Fibroblast of the aortic adventitia (primary cell): ENCODE measurements around the gene CSNK1E. TPM values are rescaled to one million over a fixed set of nuclear protein-coding genes. Genes with fewer than 3 reads are reported as not detected.

Source experiments
- DNase-seq: peaks from one replicate; pipeline ENCODE4 v3.0.0-alpha.2; 2010; ENCODE audit warnings: low read depth
- H3K4me3 ChIP-seq: 2 replicates; pipeline ENCODE4 v1.5.1; 2011; ENCODE audit warnings: low read depth, mild to moderate bottlenecking, control low read depth, low read length, moderate library complexity
- total RNA-seq: library from RNA; depleted of rRNA; stranded (reverse); fragments of >200 nt; gene quantifications from 2 replicates; pipeline ENCODE4 v1.2.3, GENCODE V29; 2012; ENCODE audit warnings: low replicate concordance
- TF ChIP-seq, protein P1 (sequence below): IDR thresholded peaks from 2 replicates; pipeline ENCODE4 v1.5.1; 2011; ENCODE audit warnings: mild to moderate bottlenecking, low read length, control low read depth, inconsistent platforms; ENCODE audit not compliant: insufficient read depth

CSNK1E gene
- total RNA-seq, 1 donor: 94.7 TPM

- no peak overlapping the region for H3K4me3 ChIP-seq
- TF ChIP-seq, protein P1, sequence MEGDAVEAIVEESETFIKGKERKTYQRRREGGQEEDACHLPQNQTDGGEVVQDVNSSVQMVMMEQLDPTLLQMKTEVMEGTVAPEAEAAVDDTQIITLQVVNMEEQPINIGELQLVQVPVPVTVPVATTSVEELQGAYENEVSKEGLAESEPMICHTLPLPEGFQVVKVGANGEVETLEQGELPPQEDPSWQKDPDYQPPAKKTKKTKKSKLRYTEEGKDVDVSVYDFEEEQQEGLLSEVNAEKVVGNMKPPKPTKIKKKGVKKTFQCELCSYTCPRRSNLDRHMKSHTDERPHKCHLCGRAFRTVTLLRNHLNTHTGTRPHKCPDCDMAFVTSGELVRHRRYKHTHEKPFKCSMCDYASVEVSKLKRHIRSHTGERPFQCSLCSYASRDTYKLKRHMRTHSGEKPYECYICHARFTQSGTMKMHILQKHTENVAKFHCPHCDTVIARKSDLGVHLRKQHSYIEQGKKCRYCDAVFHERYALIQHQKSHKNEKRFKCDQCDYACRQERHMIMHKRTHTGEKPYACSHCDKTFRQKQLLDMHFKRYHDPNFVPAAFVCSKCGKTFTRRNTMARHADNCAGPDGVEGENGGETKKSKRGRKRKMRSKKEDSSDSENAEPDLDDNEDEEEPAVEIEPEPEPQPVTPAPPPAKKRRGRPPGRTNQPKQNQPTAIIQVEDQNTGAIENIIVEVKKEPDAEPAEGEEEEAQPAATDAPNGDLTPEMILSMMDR: no peak
- no peak for DNase-seq
Measured at GRCh38 chr22:38352436-38352835, 35.2 kb upstream of the CSNK1E start.

DNA sequence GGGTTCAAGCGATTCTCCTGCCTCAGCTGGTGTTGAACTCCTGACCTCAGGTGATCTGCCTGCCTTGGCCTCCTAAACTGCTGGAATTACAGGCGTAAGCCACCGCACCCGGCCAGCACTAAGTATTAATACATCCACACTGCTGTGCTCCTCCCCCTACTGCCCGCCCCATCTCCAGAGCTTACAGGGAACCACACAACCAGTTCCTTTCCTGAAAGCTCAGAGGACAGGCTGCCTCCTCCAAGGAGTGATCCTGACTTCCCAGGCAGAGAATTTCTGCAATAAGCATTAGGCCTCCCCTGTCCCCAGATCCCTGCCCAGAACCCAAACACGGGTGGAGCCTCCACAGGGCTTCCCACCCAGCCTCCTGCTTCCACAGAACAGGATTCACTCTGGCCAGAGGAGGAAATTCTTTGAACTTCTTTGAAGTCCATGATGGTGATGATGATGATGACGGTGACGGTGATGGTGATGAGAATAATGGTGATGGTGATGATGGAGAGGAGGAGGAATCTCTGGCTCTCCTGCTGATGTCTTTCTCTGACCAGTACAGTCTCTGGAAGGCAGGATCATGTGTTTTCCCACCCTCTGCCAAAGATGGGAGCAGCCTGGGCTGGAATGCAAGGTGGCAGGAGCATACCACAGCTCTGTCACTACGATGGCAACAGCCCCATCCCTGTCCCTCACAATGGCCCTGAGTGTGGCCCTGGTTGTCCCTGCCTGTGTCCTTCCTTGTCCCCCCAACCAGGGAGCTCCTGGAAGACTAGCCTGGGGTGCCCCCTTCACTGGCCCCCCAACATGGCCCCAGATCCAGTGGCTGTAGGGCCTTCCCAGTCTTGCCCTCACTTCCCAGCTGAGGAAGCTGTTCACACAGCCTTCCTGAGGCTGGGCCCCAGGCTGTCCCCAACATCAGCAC lies 33.5 kb upstream of the CSNK1E start:
- TF ChIP-seq, protein P1: no peak
- no peak overlapping the region for H3K4me3 ChIP-seq
- DNase-seq: no peak

GRCh38 chr22:38348751-38349496 lies 31.7 kb upstream of the CSNK1E start:
- no peak for DNase-seq

DNA sequence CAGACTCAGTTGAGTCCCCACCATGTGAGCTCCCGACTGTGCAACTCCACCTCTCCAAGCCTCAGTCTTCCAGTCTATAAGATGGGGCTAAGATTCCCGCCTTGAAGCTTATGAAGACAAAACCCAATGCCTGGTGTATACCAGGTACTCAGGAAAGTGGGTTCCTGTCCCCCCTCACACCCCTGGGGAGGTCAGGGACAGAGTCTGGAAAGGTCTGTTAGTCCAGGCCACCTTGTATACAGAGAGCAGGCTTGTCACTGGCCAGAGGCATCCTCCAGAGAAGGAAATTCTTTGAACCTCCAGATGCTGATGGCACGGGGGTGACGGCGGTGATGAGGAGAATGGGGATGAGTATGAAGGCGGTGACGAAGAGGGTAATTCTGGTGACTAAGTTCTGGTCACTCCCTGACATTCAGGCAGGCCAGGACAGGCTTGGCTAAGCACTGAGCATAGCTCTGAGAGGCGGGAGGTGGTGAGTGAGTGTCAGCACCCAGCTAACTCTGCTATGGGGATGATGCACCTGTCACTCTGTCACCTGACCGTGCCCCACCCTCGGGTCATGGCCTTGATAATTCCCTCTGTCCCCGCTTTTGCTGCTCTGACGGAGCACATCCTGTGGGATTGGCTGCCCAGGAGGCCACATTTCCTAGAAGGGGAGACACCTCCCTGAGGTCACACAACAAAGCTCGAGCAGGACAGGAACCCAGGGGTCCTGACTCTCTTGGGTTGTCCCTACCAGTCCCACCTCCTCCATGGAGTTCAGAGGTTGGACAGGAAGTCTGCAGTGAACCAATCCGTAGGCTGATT lies 30.9 kb upstream of the CSNK1E start:
- TF ChIP-seq, protein P1: no peak
- H3K4me3 ChIP-seq: no peak overlapping the region
- DNase-seq: no peak

More at GRCh38 chr22:38348751-38349496, 31.7 kb upstream of the CSNK1E start:
- H3K4me3 ChIP-seq: no peak overlapping the region
- TF ChIP-seq, protein P1: no peak

- DNase-seq: no peak
- TF ChIP-seq, protein P1: no peak
- H3K4me3 ChIP-seq: no peak overlapping the region
Measured at GRCh38 chr22:38347181-38347943, 30.1 kb upstream of the CSNK1E start.

DNA sequence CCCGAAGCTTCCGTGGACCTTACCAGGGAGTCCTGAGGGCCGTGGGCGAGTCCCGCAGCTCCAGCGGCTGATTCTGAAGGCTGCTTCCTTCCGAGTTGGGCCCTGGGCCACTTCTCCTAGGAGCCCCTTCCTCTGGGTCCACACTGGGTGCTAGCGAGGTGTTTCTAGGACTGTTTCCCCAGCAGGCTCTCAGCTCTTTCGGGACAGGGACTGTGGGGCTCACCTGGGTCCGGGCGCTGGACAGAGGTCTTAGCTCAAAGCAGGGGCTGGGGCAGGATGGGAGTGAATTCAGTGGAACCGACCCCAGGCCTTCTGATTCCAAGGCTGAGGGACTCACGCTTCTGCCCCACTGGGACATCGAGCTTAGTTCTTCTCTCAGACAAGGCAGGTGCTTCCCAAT lies 29.3 kb upstream of the CSNK1E start:
- no peak for DNase-seq
- TF ChIP-seq, protein P1: no peak

More for the DNA sequence above, 29.3 kb upstream of the CSNK1E start:
- no peak overlapping the region for H3K4me3 ChIP-seq
